Measurements from ENCODE around the gene NUTM1.

DNA sequence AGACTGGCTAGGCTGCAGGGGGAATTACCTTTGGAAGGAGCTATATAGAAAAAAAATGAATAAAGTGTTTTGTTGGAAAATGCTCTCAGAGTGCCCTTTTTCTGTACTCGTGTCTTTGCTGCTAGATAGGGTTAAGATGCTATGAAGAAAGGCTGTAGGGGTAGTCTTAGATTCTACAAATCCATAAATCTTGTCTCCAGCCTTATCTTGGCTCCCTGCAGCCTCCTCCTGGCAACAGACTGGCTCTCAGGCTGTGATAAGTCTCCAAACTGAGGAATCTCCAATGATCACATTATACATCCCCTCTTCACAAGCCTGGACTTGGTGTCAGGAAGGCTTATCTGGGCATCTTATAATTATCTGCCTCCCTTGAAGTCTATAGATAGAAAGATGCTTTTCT is 14.5 kb downstream of the NUTM1 start:
- TF ChIP-seq, protein P1, sequence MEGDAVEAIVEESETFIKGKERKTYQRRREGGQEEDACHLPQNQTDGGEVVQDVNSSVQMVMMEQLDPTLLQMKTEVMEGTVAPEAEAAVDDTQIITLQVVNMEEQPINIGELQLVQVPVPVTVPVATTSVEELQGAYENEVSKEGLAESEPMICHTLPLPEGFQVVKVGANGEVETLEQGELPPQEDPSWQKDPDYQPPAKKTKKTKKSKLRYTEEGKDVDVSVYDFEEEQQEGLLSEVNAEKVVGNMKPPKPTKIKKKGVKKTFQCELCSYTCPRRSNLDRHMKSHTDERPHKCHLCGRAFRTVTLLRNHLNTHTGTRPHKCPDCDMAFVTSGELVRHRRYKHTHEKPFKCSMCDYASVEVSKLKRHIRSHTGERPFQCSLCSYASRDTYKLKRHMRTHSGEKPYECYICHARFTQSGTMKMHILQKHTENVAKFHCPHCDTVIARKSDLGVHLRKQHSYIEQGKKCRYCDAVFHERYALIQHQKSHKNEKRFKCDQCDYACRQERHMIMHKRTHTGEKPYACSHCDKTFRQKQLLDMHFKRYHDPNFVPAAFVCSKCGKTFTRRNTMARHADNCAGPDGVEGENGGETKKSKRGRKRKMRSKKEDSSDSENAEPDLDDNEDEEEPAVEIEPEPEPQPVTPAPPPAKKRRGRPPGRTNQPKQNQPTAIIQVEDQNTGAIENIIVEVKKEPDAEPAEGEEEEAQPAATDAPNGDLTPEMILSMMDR (IDR thresholded peaks at IDR 0.05), result no peak
- TF ChIP-seq POLR2AphosphoS5 (IDR thresholded peaks at IDR 0.05), result no peak

Data from upper lobe of left lung (tissue), 4 donors.